ENCODE data around the gene E2F2.
"Not testable (repeated sequence)": the region's sequence is repeated elsewhere in the genome, so short reads cannot be mapped to it uniquely, and the experiment has no call there.

The E2F2 gene

DNA sequence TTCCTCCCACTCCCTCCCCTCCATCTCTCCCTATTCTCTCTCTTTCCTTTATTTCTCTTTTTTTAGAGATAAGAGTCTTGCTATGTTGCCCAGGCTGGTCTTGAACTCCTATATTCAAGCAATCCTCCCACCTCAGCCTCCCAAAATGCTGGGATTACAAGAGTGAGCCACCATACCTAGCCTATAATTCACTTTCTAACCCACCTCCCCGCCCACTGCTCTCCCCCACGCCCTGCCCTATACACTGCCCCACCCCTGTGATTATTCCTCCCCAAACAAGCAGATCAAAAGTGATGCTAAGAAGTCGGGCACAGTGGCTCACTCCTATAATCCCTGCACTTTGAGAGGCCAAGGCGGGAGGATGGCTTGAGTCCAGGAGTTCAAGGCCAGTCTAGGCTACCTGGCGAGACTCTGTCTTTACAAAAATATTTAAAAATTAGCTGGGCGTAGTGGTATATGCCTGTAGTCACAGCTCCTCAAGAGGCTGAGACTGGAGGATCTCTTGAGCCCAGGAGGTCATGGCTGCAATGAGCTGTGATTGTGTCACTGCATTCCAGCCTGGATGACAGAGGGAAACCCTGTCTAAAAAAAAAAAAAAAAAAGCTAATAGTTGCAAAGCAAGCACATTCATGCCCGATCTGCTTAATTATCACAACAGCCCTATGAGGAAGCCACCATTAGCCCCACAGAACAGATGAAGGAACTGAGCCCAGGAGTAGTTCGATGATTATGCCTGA lies 12.8 kb upstream of the E2F2 start:
- DNase-seq (ENCODE audit: low spot score in 2 of 2) = no peak
- Mint-ChIP-seq H3K4me1 (peaks cover 13% of the 10 kb centered on the region), H3K4me3 (no peak overlapping the region), H3K9me3 (no peaks in the 10 kb centered on the region), H3K27ac (no peak overlapping the region), H3K36me3 (no peaks in the 10 kb centered on the region)
- ATAC-seq = no peak

DNA sequence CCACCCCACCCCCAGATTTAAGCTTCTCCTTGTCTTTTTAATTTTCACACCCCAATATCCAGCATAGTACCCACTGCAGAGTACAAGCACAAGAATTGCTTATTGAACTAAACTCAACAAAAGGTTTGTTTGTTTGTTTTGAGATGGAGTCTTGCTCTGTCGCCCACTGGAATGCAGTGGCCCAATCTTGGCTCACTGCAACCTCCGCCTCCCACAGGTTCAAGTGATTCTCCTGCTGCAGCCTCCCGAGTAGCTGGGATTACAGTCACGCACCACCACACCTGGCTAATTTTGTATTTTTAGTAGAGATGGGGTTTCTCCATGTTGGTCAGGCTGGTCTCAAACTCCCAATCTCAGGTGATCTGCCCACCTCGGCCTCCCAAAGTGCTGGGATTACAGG lies 11.9 kb upstream of the E2F2 start:
- not testable (repeated sequence) for ATAC-seq; H3K36me3 Mint-ChIP-seq; H3K27ac Mint-ChIP-seq; H3K4me3 Mint-ChIP-seq; H3K9me3 Mint-ChIP-seq; DNase-seq (ENCODE audit: low spot score in 2 of 2)
- H3K4me1 Mint-ChIP-seq = peaks cover 13% of the 10 kb centered on the region

DNA sequence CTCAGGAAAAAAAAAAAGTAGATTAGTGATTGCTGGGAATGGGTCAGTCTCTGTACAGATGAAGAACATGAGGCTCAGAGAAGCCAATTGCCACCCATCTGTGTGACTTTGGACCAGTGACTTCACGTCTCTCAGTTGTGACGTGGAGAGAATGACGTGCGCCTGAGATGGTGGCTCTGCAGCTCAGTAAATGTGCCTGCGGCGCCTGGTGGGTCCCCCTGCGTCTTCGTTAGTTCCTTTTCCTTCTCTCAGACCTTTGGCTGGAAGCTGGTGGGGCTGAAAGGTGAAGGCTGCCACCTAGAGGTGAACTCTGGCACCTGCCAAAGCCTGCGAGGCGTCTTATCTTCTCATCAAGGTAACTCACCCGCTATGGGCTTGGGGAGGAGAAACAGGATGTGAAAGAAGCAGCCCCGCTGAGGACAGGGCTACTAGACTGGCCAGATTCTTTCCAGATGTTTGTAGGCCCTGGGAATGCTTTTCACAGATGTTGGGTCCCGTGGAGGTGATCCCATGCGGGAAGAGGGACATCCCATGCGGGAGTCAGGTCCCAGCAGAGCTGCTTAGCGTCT lies 8.7 kb upstream of the E2F2 start:
- H3K4me1 Mint-ChIP-seq = peaks cover 12% of the 10 kb centered on the region
- H3K36me3 Mint-ChIP-seq = no peaks in the 10 kb centered on the region
- no peak overlapping the region for H3K27ac Mint-ChIP-seq
- H3K9me3 Mint-ChIP-seq = no peaks in the 10 kb centered on the region
- ATAC-seq = peak; percentile 96
- peak; percentile 89 to 96 for DNase-seq (ENCODE audit: low spot score in 2 of 2)
- peak overlapping the region; percentile 41 for H3K4me3 Mint-ChIP-seq

DNA sequence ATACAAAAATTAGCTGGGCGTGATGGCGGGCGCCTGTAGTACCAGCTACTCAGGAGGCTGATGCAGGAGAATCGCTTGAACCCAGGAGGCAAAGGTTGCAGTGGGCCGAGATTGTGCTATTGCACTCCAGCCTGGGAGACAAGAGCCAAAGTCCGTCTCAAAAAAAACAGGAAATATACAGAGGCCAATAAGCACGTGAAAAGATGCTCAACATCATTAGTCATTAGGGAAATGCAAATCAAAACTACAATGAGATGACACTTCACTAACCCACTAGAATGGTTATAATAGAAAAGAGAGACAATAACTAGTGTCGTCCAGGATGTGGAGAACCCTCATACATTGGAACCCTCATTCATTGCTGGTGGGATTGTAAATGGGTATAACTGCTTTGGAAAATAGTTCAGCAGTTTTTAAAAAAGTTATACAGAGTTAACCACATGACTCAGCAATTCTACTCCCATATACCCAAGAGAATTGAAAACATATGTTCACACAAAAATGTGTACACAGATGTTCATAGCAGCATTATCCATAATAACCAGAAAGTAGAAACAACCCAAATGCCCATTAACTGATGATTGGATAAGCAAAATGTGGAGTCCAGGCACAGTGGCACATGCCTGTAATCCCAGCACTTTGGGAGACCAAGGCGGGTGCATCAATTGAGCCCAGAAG lies 6.4 kb upstream of the E2F2 start:
- ATAC-seq (no peak), DNase-seq (ENCODE audit: low spot score in 2 of 2) (no peak)
- Mint-ChIP-seq H3K27ac (no peak overlapping the region), H3K4me1 (peaks cover 23% of the 10 kb centered on the region), H3K4me3 (no peak overlapping the region), H3K36me3 (no peaks in the 10 kb centered on the region), H3K9me3 (no peaks in the 10 kb centered on the region)

DNA sequence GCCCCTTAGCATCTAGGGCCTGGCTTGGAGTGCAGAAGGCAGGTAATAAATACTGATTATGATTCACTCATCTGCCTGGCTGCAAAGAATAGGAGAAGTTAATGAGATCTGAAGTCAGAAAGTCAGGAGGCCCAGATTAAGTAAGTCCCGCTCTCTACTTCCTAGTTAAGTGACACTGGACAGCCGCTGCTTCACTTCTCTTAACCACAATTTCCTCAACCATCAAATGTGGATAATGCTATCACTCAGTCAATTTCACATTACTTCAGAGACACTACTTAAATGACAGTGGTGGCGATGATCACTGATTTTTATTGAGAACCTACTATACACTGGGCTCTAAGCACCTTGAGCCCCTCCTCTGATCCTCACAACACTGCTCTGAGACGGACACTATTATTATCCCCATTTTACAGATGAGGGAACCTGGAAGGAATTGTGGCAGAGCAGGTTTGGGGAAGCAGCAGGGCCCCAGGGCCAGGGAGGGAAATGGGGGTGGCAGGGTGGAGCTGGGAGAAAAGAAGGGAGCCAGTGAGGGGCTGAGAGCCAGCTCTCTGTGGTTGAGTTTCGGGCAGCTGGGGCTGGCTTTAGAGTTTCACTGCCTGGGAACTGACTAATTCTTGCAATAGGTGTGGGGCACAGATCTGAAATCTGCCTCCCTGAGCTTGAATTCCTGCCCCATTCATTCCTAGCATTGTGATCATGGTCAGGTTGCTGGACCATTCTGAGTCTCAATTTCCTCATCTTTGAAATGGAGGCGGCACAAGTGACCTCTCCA lies 2.4 kb upstream of the E2F2 start:
- peak in 1 of 2 donors; percentile 64 for DNase-seq (ENCODE audit: low spot score in 2 of 2)
- peak overlapping the region; percentile 27 for H3K27ac Mint-ChIP-seq
- peaks cover 15% of the 10 kb centered on the region for H3K36me3 Mint-ChIP-seq
- peak; percentile 77 for ATAC-seq
- H3K4me3 Mint-ChIP-seq = peak overlapping the region; percentile 83
- H3K4me1 Mint-ChIP-seq = peaks cover 45% of the 10 kb centered on the region
- H3K9me3 Mint-ChIP-seq = no peaks in the 10 kb centered on the region

DNA sequence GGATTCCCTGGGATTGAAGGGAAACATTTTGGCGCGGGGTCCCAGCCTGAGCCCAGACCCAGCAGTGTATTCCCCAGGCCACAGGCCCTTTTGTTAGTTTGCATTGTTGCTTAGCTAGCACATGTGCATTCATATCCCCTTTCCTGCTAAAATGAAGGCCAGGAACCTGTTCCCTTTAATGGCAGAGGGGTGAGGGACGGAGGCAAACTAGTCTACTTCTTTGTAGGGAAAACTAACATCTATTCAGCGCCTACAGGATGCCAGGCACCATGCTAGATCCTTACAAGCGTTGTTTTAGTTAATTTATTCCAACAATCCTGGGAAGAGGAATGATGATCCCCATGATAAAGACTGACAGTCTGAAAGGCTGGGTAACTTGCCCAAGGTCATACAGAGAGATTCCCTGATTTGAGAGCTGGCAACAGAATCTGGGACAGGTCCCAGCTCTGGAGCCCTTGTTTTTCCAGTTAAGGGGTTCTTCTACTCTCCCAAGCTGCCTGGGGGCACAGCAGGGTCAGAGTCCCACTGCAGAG lies 595 bp upstream of the E2F2 start:
- Mint-ChIP-seq H3K27ac (peak overlapping the region; percentile 92), H3K36me3 (peaks cover 21% of the 10 kb centered on the region), H3K4me3 (peak overlapping the region; percentile 83), H3K9me3 (no peaks in the 10 kb centered on the region), H3K4me1 (peaks cover 63% of the 10 kb centered on the region)
- DNase-seq (ENCODE audit: low spot score in 2 of 2) = no peak
- ATAC-seq = no peak

DNA sequence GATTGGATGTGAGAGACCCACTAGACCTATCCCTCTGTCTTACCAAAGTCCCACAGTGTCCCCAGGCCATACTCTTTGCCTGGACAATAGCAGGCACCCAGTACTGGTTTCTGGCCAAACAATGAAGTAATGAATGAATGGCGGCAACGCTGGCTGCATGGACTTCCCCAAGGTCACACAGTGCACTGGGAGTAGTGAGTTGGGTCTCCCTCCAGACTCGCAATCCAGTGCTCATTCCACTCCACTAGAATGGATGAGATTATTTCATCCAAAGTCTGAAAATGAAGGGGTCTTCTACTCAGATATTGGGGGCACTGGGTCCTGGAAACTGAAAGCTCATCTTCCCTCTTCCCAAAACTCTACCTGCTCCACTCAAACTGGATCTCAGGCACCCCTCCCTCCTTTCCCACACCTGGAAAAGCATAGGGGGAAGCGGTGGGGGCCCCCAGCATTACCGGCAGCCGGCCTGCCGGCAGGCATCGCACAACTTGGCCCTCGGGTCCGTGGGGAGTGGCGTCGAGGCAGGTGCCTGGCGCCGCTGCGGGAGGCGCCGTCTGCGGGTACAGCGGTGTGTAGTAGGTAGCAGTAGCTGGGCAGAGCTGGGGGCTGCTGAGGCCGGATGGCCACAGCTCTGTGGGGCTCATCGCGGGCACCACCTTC lies 816 bp downstream of the E2F2 start:
- Mint-ChIP-seq H3K36me3 (peaks cover 34% of the 10 kb centered on the region), H3K4me3 (peak overlapping the region; percentile 83), H3K27ac (peak overlapping the region; percentile 69), H3K9me3 (no peaks in the 10 kb centered on the region), H3K4me1 (peaks cover 78% of the 10 kb centered on the region)
- DNase-seq (ENCODE audit: low spot score in 2 of 2) = peak in 1 of 2 donors; percentile 53
- no peak for ATAC-seq

DNA sequence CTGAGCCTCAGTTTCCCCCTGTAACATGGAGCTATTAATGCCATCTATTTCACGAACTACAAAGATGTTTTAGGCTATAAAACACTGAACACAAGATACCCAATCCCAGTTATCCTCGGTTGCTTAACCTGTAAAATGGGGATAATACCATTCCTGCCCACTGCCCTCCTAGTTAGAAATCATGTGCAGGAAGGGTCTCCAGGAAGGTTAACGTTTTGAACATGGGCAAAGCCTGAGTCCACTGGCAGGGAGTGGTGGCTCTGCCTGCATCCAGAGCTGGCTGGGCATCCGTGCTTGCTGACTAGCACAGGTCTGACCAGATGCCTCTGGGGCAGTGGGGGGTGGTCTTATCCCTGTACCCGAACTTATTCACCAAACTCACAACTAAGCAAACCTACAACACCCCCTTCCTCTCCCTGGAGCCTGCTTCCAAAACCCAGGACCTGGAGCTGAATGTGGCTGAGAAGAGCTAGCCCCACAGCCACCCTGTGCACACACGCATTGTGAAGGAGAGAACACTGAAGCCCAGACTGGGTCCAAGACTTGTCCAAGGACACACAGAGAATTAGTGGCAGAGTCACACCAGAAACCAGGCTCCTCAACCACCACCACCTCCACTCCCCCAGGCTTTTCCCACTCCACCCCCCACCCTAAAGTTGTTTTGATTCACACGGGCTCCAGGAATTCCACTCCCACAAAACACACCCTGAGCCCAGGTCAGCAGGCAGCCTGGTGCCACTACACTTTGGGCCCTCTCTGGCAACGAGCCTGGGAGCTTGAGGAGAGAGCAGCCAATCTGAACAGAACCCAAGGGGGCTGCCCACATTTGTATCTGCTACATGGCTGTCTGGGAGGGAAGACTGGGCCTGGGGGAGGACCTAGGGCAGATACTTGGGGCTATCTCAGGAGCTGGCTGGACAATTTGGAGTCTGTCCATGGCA lies 1.6 kb downstream of the E2F2 start:
- Mint-ChIP-seq H3K4me1 (peaks cover 86% of the 10 kb centered on the region), H3K27ac (peak overlapping the region; percentile 69), H3K36me3 (peaks cover 34% of the 10 kb centered on the region), H3K9me3 (no peaks in the 10 kb centered on the region), H3K4me3 (peak overlapping the region; percentile 83)
- ATAC-seq = no peak
- no peak for DNase-seq (ENCODE audit: low spot score in 2 of 2)

DNA sequence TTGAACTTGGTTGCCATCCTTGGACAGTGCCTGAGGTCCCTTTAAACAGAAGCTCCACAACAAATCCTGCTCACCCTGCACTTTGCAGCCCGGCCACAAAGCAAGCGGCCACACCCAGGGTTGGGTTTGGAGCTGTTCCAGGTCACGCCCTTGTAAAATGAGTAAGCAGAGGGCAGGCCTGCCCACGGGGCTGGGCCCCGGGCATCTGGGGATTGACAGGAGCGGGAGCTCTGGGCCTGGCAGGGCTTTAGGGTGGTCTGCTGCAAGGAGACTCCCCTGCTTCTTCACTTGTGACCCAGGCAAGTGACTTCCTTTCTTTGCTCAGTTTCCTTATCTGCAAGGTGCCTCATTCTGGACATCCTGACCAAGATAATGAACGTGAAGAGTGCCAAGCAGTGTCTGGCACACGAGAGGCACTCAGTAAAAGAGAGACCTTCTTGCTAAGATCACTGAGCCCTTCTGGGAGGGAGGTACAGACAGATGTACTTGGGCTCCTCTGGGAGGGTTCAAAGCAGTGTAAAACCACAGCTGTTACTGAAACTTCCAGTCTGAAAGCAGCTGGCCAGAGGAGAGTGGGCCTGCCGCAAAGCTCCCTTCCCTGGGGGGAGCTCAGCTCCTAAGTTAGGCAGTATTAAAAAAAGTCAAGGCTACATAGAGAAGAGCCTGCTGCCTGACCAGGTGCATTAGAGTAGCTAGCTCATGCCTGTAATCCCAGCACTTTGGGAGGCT lies 2.6 kb downstream of the E2F2 start:
- peak overlapping the region; percentile 69 for H3K27ac Mint-ChIP-seq
- H3K4me1 Mint-ChIP-seq = peaks cover 88% of the 10 kb centered on the region
- DNase-seq (ENCODE audit: low spot score in 2 of 2) = peak; percentile 59 to 87
- peaks cover 40% of the 10 kb centered on the region for H3K36me3 Mint-ChIP-seq
- peak; percentile 83 for ATAC-seq
- peak overlapping the region; percentile 83 for H3K4me3 Mint-ChIP-seq
- H3K9me3 Mint-ChIP-seq = no peaks in the 10 kb centered on the region

DNA sequence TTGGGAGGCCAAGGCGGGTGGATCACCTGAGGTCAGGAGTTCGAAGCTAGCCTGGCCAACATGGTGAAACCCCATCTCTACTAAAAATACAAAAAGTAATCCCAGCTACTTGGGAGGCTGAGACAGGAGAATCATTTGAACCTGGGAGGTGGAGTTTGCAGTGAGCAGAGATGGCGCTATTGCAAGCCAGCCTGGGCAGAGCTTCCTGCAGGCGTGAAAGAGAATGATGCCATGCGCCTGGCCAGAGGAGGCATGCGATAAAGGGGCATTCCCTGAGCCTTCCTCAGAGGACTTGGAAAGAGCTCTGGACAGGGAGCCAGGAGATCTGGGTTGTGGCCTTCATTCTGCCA lies 3.2 kb downstream of the E2F2 start:
- H3K4me3 Mint-ChIP-seq = peak overlapping the region; percentile 83

DNA sequence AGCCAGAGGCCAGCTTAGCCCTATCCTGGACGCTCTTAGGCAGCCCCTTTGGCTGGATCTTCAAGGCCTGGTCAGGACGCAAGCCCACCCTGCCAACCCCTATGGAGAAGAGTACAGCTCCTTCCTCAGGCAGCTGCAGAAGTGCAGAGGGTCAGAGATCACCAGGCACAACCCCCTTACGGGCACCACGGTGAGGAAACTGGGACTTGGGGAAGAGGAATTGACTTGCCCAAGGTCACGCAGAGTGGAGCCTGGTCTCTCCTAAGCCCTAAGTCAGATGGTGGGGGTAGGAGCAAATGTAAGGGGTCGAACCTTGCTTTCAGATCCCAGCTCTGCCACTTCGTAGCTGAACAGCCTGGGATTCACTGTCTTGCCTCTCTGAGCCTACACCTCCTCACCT lies 3.7 kb downstream of the E2F2 start:
- ATAC-seq = no peak
- no peak for DNase-seq (ENCODE audit: low spot score in 2 of 2)
- H3K36me3 Mint-ChIP-seq = peaks cover 48% of the 10 kb centered on the region
- H3K4me1 Mint-ChIP-seq = peaks cover 85% of the 10 kb centered on the region
- no peaks in the 10 kb centered on the region for H3K9me3 Mint-ChIP-seq
- H3K27ac Mint-ChIP-seq = no peak overlapping the region
- peak overlapping the region; percentile 83 for H3K4me3 Mint-ChIP-seq

More for the DNA sequence above, 3.2 kb downstream of the E2F2 start:
- Mint-ChIP-seq H3K4me1 (peaks cover 83% of the 10 kb centered on the region), H3K27ac (peak overlapping the region; percentile 69), H3K9me3 (no peaks in the 10 kb centered on the region), H3K36me3 (peaks cover 43% of the 10 kb centered on the region)
- no peak for DNase-seq (ENCODE audit: low spot score in 2 of 2)
- peak; percentile 9 for ATAC-seq

DNA sequence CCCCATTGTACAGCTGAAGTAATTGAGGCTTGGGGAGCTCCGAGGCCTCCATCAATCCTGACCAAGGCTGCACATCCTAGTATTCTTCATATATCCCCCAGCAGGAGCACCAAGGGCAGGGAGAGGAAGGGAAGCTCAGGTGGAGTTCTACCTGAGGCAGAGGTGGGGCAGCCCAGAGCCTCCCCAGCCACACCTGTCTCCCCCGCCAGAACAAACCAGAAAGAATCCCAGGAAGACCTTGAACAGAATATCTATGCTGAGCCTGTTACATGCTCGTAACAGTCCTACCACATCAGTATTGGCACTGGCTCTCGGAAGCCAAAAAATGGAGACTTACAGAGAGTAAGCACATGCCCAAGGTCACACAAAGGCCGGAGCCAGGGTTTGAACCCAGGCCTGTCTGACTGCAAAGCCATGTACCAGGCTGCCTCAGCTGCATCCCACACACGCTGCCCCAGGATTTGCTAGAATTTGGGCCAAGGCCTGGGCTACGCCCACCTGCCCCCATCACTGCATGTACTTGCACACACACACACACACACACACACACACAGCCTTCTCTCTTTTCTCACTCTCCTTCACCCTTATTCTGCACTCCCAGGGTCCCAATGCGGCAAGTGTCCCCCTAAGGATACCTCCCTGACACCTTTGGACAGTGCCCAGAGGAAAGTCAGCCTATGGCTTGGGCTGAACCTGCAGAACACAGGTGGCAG lies 4.5 kb downstream of the E2F2 start:
- Mint-ChIP-seq H3K4me1 (peaks cover 91% of the 10 kb centered on the region), H3K9me3 (no peaks in the 10 kb centered on the region), H3K27ac (peak overlapping the region; percentile 95), H3K4me3 (peak overlapping the region; percentile 58), H3K36me3 (peaks cover 57% of the 10 kb centered on the region)
- DNase-seq (ENCODE audit: low spot score in 2 of 2) (no peak), ATAC-seq (no peak)
